GM21723 (cell line): Measurements from ENCODE around the gene ADAMTS16.

Experiments used
- ATAC-seq: cut with Tn5 transposase; IDR thresholded peaks from one replicate; pipeline ENCODE4 v1.9.1; 2021; ENCODE audit warnings: mild to moderate bottlenecking, moderate library complexity; ENCODE audit not compliant: unreplicated experiment

Gene ADAMTS16

GRCh38 chr5:5306696-5307095, 166.6 kb downstream of the ADAMTS16 start:
- ATAC-seq: no peak

GRCh38 chr5:5308319-5308718, 168.2 kb downstream of the ADAMTS16 start:
- no peak for ATAC-seq

GRCh38 chr5:5309645-5310044, 169.5 kb downstream of the ADAMTS16 start:
- ATAC-seq: no peak

GRCh38 chr5:5313101-5313635, 173.0 kb downstream of the ADAMTS16 start:
- ATAC-seq: no peak

- ATAC-seq: no peak
Observed at GRCh38 chr5:5314166-5314565, 174.0 kb downstream of the ADAMTS16 start.

DNA sequence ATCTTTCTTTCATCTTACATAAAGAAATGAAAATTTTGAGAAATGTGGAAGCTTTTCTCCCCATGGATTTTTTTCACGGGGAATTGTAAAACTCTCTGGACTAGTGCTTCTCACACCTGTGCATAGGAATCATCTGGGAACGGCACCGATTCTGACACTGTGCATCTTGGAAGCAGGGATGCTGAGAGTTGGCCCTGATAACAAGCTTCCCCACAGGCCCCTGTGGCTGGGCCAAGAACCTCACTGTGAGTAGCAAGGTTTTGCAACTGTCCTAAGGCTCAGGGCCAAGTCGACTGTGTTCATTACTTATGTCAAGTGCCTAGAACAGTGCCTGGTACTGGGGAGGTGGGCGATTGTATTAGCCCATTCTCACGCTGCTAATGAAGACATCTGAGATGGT, 174.5 kb downstream of the ADAMTS16 start:
- ATAC-seq: no peak

GRCh38 chr5:5315068-5315980, 175.2 kb downstream of the ADAMTS16 start:
- ATAC-seq: no peak

- ATAC-seq: no peak
Observed at GRCh38 chr5:5316334-5316733, 176.2 kb downstream of the ADAMTS16 start.

GRCh38 chr5:5317976-5318375, 177.8 kb downstream of the ADAMTS16 start:
- no peak for ATAC-seq

- ATAC-seq: no peak
Observed at GRCh38 chr5:5318426-5319190, 178.5 kb downstream of the ADAMTS16 start.

- no peak for ATAC-seq
Observed at GRCh38 chr5:5320062-5320805, 180.1 kb downstream of the ADAMTS16 start.

- ATAC-seq: no peak
Observed at GRCh38 chr5:5321137-5321536, 181.0 kb downstream of the ADAMTS16 start.

- ATAC-seq: no peak
Observed at GRCh38 chr5:5323551-5323950, 183.4 kb downstream of the ADAMTS16 start.

DNA sequence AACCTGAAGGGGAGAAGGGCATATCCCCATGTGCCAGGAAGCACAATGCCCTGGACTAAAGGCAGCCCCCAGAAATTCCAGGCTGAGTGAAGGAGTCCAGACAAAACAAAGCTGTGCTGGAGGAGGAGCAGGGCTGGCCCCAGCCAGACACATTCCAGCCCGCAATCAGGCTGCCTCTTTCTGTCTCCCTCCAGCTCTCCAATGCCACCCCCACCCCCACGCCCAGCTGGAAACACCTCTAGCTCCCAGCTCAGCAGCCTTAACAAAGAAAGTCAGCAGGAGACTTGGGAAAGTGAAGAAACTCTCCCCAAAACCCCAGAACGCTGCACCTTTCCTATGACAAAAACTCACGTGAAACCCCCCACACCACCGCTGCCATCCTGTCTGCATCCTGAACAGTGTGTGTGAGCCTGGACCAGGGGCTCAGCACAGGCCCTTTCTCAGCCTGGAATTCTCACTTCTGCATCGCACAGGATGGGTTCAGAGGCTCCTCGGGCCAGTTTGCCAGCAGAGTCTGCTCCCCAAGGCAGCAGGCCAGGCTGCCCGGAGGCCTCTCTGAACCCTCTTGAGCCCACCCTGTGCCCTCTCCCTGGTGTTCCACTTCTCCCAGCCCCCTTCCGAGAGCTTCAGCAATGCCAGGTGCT, 186.1 kb downstream of the ADAMTS16 start:
- ATAC-seq: no peak

DNA sequence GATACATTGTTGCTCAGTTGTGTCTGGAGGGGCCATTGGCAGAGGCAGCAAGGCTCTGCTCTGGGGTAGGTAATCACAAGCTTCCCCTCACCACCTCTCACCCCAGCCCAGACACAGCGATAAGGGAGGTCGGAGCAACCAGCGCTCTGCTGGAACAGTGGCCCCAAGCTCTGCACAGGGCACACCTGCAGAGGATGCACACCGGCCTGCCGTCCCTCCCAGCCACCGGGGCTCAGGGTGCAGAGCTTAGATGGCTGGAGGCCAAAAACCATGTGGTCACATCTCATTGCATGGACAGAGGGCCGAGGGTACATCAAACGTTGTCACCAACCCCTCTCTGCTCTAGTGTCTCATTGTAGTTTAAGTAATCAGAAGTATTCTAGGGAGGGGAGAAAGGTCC, 187.0 kb downstream of the ADAMTS16 start:
- no peak for ATAC-seq

GRCh38 chr5:5330728-5331452, 190.8 kb downstream of the ADAMTS16 start:
- no peak for ATAC-seq

DNA sequence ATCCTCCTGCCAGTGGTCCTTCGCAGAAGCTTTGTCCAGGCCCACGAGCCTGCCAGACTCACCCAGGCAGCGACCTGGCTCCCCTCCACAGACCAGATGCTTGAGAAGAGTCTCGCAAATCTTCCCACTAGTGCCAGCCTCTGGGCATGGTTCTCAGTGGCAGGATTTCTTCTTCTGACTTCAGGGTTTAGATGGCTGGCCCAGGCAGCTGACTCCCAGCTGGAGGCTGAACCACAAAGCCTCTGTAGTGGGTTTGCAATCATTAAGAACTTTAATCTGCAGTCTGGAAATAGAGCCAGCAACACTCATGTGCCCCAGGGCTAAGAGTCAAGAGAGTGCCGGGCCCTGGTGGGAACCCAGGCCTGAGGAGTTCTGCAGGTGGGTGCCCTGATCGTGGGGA, 191.7 kb downstream of the ADAMTS16 start:
- ATAC-seq: no peak

DNA sequence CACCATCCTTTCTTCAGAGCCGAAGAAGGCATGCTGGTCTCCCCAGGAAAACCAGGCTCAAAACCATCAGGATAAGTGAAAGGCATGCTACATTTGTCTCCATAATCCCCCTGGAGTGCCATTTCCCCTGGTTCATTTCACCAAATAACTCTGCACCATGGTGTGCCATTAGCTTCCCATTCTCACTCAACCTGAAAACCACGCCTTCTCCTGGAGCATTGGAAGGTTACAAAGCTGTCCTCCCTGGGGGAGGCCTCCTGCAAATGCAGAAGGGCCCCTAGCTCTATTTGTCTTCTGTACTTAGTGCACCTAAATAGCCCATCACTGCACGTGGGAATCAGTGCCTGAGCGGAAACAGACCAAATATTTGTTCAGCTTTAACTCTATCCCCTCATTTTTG, 192.2 kb downstream of the ADAMTS16 start:
- ATAC-seq: no peak

- no peak for ATAC-seq
Observed at GRCh38 chr5:5335107-5335506, 195.0 kb downstream of the ADAMTS16 start.

GRCh38 chr5:5335700-5336264, 195.7 kb downstream of the ADAMTS16 start:
- no peak for ATAC-seq
